Measurements from ENCODE around the gene SULF2. TPM values are rescaled to one million over a fixed set of nuclear protein-coding genes. Genes with fewer than 3 reads are reported as not detected.

SULF2 gene
- total RNA-seq, 2 donors from 2014 or later, result 75.7 to 146 TPM

DNA sequence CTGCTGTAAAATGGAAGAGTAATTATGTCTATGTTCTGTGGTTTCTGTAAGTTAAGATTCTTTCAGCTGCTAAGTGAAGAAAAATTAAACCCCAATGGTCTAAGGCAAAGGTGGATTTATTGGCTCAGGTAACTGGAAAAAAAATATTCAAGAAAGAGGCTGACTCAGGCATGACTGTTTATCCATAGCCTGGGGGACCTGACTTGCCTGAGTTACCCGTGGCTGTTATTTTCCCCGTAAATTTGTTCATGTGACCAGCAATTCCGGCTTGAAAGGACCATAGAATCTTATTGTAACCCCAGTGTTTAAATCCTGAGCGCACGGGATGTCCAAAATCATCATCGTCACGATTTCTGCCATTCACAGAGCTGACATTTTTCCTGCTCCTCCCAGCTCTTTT lies 32.3 kb upstream of the SULF2 start:
- H3K27me3 ChIP-seq (ENCODE audit: control insufficient read depth, insufficient read depth, low read length, poor library complexity, severe bottlenecking), result no peaks in the 10 kb centered on the region
- H3K9ac ChIP-seq (ENCODE audit: extremely low read depth, low read length, poor library complexity, severe bottlenecking), result no peak overlapping the region
- H3K27ac ChIP-seq (ENCODE audit: low read depth, low read length), result no peak overlapping the region
- Mint-ChIP-seq H3K27ac (no peak overlapping the region), H3K4me1 (peaks cover 9% of the 10 kb centered on the region), H3K27me3 (ENCODE audit: insufficient read depth) (peaks cover 20% of the 10 kb centered on the region), H3K9me3 (peaks cover 15% of the 10 kb centered on the region), H3K4me3 (no peak overlapping the region), H3K36me3 (ENCODE audit: low read depth) (no peaks in the 10 kb centered on the region)
- H3K4me1 ChIP-seq (ENCODE audit: control insufficient read depth, insufficient read depth, low read length), result no peaks in the 10 kb centered on the region
- no peak overlapping the region for H3K4me3 ChIP-seq (ENCODE audit: low read length)
- H3K9me3 ChIP-seq (ENCODE audit: control insufficient read depth, low read length), result peaks cover 6% of the 10 kb centered on the region
- WGBS, 2 experiments (ENCODE audit: insufficient coverage in 1 of 2, insufficient read length in 1 of 2), result 91 to 95% methylated on average over 7 of the region's 7 CpGs
- DNase-seq, result no peak
- no peaks in the 10 kb centered on the region for H3K36me3 ChIP-seq (ENCODE audit: control insufficient read depth, insufficient read depth, low read length)
- TF ChIP-seq, protein P1, sequence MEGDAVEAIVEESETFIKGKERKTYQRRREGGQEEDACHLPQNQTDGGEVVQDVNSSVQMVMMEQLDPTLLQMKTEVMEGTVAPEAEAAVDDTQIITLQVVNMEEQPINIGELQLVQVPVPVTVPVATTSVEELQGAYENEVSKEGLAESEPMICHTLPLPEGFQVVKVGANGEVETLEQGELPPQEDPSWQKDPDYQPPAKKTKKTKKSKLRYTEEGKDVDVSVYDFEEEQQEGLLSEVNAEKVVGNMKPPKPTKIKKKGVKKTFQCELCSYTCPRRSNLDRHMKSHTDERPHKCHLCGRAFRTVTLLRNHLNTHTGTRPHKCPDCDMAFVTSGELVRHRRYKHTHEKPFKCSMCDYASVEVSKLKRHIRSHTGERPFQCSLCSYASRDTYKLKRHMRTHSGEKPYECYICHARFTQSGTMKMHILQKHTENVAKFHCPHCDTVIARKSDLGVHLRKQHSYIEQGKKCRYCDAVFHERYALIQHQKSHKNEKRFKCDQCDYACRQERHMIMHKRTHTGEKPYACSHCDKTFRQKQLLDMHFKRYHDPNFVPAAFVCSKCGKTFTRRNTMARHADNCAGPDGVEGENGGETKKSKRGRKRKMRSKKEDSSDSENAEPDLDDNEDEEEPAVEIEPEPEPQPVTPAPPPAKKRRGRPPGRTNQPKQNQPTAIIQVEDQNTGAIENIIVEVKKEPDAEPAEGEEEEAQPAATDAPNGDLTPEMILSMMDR (conservative IDR thresholded peaks at IDR 0.05), result no peak

DNA sequence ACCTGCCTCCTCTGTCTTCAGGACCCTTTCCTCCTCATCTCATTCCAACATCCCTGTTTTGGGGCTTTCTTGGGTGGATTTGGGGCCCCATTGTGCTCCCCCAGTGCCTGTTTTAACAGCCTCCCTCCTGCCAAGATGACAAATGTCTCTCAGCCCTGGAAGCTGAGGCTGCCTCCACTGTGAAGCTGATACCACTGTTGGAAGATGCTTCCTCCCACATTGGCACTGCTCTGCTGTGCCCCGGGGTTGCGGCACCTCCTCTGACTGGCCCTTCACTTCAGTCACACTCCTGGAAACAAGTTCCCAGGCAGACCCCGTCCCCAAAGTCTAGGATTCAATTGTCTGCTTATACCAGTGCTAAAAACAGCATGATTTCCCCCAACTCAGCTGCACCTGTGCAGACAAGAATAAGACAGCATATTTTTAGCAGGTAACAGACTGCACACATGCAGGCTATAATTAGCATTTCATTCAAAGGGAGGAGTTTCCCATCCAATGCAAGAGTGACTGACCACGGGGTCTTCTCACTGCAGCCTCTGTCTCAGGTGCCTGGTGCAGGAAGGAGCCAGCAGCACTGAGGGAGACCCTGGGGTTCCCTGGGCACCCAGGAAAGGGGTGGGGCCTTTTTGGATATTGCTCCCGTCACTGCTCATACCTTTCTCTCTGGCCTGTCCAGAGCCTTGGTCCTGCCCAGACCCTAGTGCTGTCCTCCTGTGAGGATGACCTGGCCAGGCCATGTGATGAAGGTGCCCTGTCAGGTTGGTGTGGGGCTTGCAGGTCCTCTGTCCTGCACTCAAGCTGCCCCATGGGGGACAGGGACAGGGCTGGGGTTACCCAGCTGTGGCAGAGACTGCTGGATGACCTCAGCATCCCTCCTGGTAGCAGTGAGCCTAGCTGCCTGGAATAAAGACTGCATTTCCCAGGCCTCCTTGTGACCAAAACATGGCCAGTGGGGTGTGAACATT lies 31.5 kb upstream of the SULF2 start:
- no peak for DNase-seq
- H3K4me1 Mint-ChIP-seq, result peaks cover 11% of the 10 kb centered on the region
- Histone ChIP-seq H3K27ac (ENCODE audit: low read depth, low read length) (no peak overlapping the region), H3K9ac (ENCODE audit: extremely low read depth, low read length, poor library complexity, severe bottlenecking) (no peak overlapping the region), H3K9me3 (ENCODE audit: control insufficient read depth, low read length) (peaks cover 6% of the 10 kb centered on the region), H3K27me3 (ENCODE audit: control insufficient read depth, insufficient read depth, low read length, poor library complexity, severe bottlenecking) (no peaks in the 10 kb centered on the region), H3K4me3 (ENCODE audit: low read length) (no peak overlapping the region), H3K4me1 (ENCODE audit: control insufficient read depth, insufficient read depth, low read length) (no peaks in the 10 kb centered on the region), H3K36me3 (ENCODE audit: control insufficient read depth, insufficient read depth, low read length) (no peaks in the 10 kb centered on the region)
- H3K27me3 Mint-ChIP-seq (ENCODE audit: insufficient read depth), result peaks cover 18% of the 10 kb centered on the region
- TF ChIP-seq, protein P1 (conservative IDR thresholded peaks at IDR 0.05), result no peak
- peaks cover 15% of the 10 kb centered on the region for H3K9me3 Mint-ChIP-seq
- no peak overlapping the region for H3K4me3 Mint-ChIP-seq
- H3K36me3 Mint-ChIP-seq (ENCODE audit: low read depth), result no peaks in the 10 kb centered on the region
- H3K27ac Mint-ChIP-seq, result no peak overlapping the region
- WGBS, 2 experiments (ENCODE audit: insufficient coverage in 1 of 2, insufficient read length in 1 of 2), result 85% methylated on average over 4 to 5 of the region's 5 CpGs

DNA sequence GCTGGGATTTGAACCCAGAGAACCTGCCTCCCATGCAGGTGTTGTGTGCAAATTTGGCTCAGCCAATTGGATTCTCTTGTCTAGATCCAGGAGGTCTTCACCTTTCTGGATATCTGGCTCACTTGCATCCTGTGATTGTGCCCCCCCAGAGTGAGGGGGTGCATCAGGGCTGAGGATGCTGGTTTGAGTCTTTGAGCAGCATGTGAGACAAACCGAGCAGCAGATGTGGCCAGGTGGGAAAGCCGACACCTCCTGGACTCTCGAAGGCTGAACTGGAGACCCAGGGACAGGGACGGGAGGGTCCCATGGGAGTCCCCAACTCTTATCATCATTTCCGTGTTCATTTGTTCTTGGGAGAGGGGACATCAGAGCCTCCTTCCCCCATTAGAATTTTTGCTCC lies 30.6 kb upstream of the SULF2 start:
- WGBS, 2 experiments (ENCODE audit: insufficient coverage in 1 of 2, insufficient read length in 1 of 2), result 91% methylated on average over 5 of the region's 5 CpGs; no CpG with 5 or more reads in 1 of the 2 experiments
- Histone ChIP-seq H3K4me1 (ENCODE audit: control insufficient read depth, insufficient read depth, low read length) (no peaks in the 10 kb centered on the region), H3K4me3 (ENCODE audit: low read length) (no peak overlapping the region), H3K27ac (ENCODE audit: low read depth, low read length) (no peak overlapping the region), H3K9ac (ENCODE audit: extremely low read depth, low read length, poor library complexity, severe bottlenecking) (no peak overlapping the region), H3K27me3 (ENCODE audit: control insufficient read depth, insufficient read depth, low read length, poor library complexity, severe bottlenecking) (no peaks in the 10 kb centered on the region), H3K9me3 (ENCODE audit: control insufficient read depth, low read length) (peaks cover 6% of the 10 kb centered on the region), H3K36me3 (ENCODE audit: control insufficient read depth, insufficient read depth, low read length) (no peaks in the 10 kb centered on the region)
- no peak overlapping the region for H3K27ac Mint-ChIP-seq
- H3K4me3 Mint-ChIP-seq, result no peak overlapping the region
- H3K9me3 Mint-ChIP-seq, result peaks cover 15% of the 10 kb centered on the region
- TF ChIP-seq, protein P1 (conservative IDR thresholded peaks at IDR 0.05), result no peak
- no peak for DNase-seq
- no peaks in the 10 kb centered on the region for H3K36me3 Mint-ChIP-seq (ENCODE audit: low read depth)
- H3K27me3 Mint-ChIP-seq (ENCODE audit: insufficient read depth), result peaks cover 16% of the 10 kb centered on the region
- H3K4me1 Mint-ChIP-seq, result peaks cover 20% of the 10 kb centered on the region

Measured in endodermal cell (in vitro differentiated cells).